Body of pancreas (tissue), 4 donors: Measurements from ENCODE around the gene LAIR1.

ENCODE experiments used
- CTCF ChIP-seq, 7 experiments: fragments of 450-650 bp in 4 of 7; fragments of 200-600 bp in 3 of 7; sonication (generic) in 3 of 7; IDR thresholded peaks; one replicate each; pipeline ENCODE4 v1.5.1; 2016 to 2019; ENCODE audit warnings: antibody characterized with exemption in 7 of 7
- POLR2A ChIP-seq, 3 donors: fragments of 450-650 bp; IDR thresholded peaks; one replicate each; pipeline ENCODE4 v1.6.1; 2016; ENCODE audit warnings: antibody characterized with exemption in 3 of 3, mild to moderate bottlenecking in 2 of 3

- TF ChIP-seq POLR2A (IDR thresholded peaks at IDR 0.05) (no peak), CTCF (IDR thresholded peaks at IDR 0.05) (no peak)
Observed at GRCh38 chr19:54383330-54383729, 18.6 kb upstream of the LAIR1 start.
